ENCODE measurements around the gene AFF2.
"Not testable (repeated sequence)": the region's sequence is repeated elsewhere in the genome, so short reads cannot be mapped to it uniquely, and the experiment has no call there.

AFF2 gene

DNA sequence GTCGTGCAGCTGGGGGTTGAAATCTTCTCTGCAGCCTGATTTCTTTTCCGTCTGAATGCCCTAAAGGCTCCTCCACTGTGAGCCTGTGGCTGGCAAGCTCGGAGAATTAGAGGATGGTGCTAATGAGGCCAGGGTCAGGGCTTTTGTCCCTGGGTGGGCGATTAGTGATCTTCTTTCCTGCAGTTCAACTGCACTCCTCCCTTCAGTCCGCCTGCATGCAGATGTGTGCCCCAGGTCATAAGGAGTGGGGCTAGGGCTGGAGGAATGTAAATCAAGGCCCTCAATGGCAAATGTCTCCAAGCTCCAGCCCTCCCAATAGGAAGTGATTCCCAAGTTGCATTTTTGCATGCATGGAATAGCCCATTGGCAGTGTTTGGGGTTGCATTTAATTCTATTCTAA, 405.0 kb downstream of the AFF2 start:
- no peaks in the 10 kb centered on the region for H3K79me2 ChIP-seq (ENCODE audit: insufficient read depth, low read depth)
- no peak overlapping the region for H2AFZ ChIP-seq (ENCODE audit: low read depth)
- no peak overlapping the region for H3K9ac ChIP-seq
- no peaks in the 10 kb centered on the region for H3K4me1 ChIP-seq (ENCODE audit: low read depth, poor library complexity, severe bottlenecking)
- H4K20me1 ChIP-seq (ENCODE audit: insufficient read depth) = no peaks in the 10 kb centered on the region
- no peak overlapping the region for H3K27ac ChIP-seq
- no peaks in the 10 kb centered on the region for H3K27me3 ChIP-seq (ENCODE audit: insufficient read depth, low read depth)
- no peak overlapping the region for H3K4me2 ChIP-seq
- H3K4me3 ChIP-seq (IDR thresholded peaks at IDR 0.05; ENCODE audit: insufficient read depth, low read depth, low read length) = no peak overlapping the region
- TF ChIP-seq, protein P1, sequence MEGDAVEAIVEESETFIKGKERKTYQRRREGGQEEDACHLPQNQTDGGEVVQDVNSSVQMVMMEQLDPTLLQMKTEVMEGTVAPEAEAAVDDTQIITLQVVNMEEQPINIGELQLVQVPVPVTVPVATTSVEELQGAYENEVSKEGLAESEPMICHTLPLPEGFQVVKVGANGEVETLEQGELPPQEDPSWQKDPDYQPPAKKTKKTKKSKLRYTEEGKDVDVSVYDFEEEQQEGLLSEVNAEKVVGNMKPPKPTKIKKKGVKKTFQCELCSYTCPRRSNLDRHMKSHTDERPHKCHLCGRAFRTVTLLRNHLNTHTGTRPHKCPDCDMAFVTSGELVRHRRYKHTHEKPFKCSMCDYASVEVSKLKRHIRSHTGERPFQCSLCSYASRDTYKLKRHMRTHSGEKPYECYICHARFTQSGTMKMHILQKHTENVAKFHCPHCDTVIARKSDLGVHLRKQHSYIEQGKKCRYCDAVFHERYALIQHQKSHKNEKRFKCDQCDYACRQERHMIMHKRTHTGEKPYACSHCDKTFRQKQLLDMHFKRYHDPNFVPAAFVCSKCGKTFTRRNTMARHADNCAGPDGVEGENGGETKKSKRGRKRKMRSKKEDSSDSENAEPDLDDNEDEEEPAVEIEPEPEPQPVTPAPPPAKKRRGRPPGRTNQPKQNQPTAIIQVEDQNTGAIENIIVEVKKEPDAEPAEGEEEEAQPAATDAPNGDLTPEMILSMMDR (conservative IDR thresholded peaks at IDR 0.05; ENCODE audit: low read depth, low read length) = no peak
- no peaks in the 10 kb centered on the region for H3K36me3 ChIP-seq (ENCODE audit: insufficient read depth)

DNA sequence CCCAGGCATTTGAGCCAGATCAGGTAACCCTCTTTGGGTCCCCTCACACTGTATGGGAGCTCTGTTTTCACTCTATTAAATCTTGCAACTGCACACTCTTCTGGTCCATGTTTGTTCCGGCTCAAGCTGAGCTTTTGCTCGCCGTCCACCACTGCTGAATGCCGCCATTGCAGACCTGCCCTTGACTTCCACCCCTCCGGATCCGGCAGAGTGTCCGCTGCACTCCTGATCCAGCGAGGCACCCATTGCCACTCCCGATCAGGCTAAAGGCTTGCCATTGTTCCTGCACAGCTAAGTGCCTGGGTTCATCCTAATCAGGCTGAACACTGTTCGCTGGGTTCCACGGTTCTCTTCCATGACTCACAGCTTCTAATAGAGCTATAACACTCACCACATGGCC, 406.2 kb downstream of the AFF2 start:
- H3K79me2 ChIP-seq (ENCODE audit: insufficient read depth, low read depth); H4K20me1 ChIP-seq (ENCODE audit: insufficient read depth); H3K4me2 ChIP-seq; H2AFZ ChIP-seq (ENCODE audit: low read depth); H3K36me3 ChIP-seq (ENCODE audit: insufficient read depth); H3K4me3 ChIP-seq (IDR thresholded peaks at IDR 0.05; ENCODE audit: insufficient read depth, low read depth, low read length); H3K9ac ChIP-seq; H3K27ac ChIP-seq; H3K27me3 ChIP-seq (ENCODE audit: insufficient read depth, low read depth); H3K4me1 ChIP-seq (ENCODE audit: low read depth, poor library complexity, severe bottlenecking): not testable (repeated sequence)

DNA sequence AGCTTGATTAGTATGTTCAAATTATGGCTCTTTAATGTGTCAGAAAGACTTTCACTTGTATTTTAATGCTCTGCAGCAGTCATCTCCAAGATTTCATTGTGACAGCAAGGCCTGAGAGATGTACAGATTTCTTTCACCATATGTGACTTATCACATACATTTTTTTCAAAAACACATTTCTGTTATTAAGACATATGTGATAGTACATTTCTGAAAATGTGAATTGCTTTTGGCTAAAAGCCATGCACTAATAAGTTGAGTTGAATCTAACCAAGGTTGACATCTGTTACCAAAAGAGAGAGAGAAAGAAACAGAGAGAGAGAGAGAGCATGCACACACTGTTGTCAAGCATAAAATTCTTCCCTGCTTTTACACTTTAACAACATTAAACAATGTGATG, 409.3 kb downstream of the AFF2 start:
- H4K20me1 ChIP-seq (ENCODE audit: insufficient read depth) = no peaks in the 10 kb centered on the region
- TF ChIP-seq, protein P1 (conservative IDR thresholded peaks at IDR 0.05; ENCODE audit: low read depth, low read length) = no peak
- no peaks in the 10 kb centered on the region for H3K79me2 ChIP-seq (ENCODE audit: insufficient read depth, low read depth)
- H3K36me3 ChIP-seq (ENCODE audit: insufficient read depth) = no peaks in the 10 kb centered on the region
- H3K4me3 ChIP-seq (IDR thresholded peaks at IDR 0.05; ENCODE audit: insufficient read depth, low read depth, low read length) = no peak overlapping the region
- no peak overlapping the region for H3K9ac ChIP-seq
- no peaks in the 10 kb centered on the region for H3K27me3 ChIP-seq (ENCODE audit: insufficient read depth, low read depth)
- no peak overlapping the region for H3K4me2 ChIP-seq
- no peak overlapping the region for H2AFZ ChIP-seq (ENCODE audit: low read depth)
- no peaks in the 10 kb centered on the region for H3K4me1 ChIP-seq (ENCODE audit: low read depth, poor library complexity, severe bottlenecking)
- no peak overlapping the region for H3K27ac ChIP-seq

DNA sequence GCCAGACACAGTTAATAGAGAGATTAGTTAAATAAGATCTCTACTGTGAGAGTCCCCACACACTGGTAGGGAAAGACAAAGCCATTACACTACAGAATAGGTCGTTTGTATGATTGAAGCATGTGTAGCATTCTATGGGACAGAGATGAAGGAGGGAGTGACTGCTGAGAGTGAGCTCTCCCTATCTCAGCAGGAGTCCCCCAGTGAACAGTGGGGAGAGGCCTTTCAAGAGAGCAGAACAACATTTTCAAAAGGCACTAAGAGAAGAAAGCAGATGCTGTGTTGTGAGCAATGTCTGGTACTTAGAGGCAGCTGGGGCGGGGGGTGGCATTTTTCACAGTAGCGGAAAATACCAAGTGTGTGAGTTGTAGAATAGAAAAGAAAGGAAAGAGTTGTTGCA, 413.6 kb downstream of the AFF2 start:
- no peak overlapping the region for H2AFZ ChIP-seq (ENCODE audit: low read depth)
- H3K27ac ChIP-seq = no peak overlapping the region
- H3K79me2 ChIP-seq (ENCODE audit: insufficient read depth, low read depth) = no peaks in the 10 kb centered on the region
- H3K9ac ChIP-seq = no peak overlapping the region
- no peaks in the 10 kb centered on the region for H3K36me3 ChIP-seq (ENCODE audit: insufficient read depth)
- H3K4me1 ChIP-seq (ENCODE audit: low read depth, poor library complexity, severe bottlenecking) = no peaks in the 10 kb centered on the region
- no peak overlapping the region for H3K4me3 ChIP-seq (IDR thresholded peaks at IDR 0.05; ENCODE audit: insufficient read depth, low read depth, low read length)
- H4K20me1 ChIP-seq (ENCODE audit: insufficient read depth) = no peaks in the 10 kb centered on the region
- no peaks in the 10 kb centered on the region for H3K27me3 ChIP-seq (ENCODE audit: insufficient read depth, low read depth)
- no peak overlapping the region for H3K4me2 ChIP-seq
- TF ChIP-seq, protein P1 (conservative IDR thresholded peaks at IDR 0.05; ENCODE audit: low read depth, low read length) = no peak

DNA sequence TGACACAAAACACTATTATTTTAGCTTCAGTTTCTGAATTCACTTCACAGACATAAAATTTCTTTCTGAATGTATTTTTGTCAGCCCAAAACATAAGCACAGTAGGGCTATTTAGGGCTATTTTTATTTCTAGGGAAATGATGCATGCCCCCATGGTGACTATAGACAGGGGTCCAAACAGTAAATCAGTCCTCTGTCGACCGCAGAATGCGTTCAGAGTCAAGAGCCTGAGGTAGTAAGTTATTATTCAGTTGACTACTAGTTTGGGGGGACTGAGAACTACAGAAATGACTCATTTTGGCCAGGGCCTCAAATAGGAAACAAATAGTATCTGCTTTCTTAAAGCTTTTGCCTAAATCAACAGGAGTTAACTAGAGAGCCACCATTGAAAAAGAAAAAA, 414.4 kb downstream of the AFF2 start:
- no peak overlapping the region for H2AFZ ChIP-seq (ENCODE audit: low read depth)
- H3K36me3 ChIP-seq (ENCODE audit: insufficient read depth) = no peaks in the 10 kb centered on the region
- no peak overlapping the region for H3K27ac ChIP-seq
- no peak overlapping the region for H3K9ac ChIP-seq
- H3K27me3 ChIP-seq (ENCODE audit: insufficient read depth, low read depth) = no peaks in the 10 kb centered on the region
- H4K20me1 ChIP-seq (ENCODE audit: insufficient read depth) = no peaks in the 10 kb centered on the region
- H3K4me3 ChIP-seq (IDR thresholded peaks at IDR 0.05; ENCODE audit: insufficient read depth, low read depth, low read length) = no peak overlapping the region
- no peaks in the 10 kb centered on the region for H3K79me2 ChIP-seq (ENCODE audit: insufficient read depth, low read depth)
- H3K4me1 ChIP-seq (ENCODE audit: low read depth, poor library complexity, severe bottlenecking) = no peaks in the 10 kb centered on the region
- TF ChIP-seq, protein P1 (conservative IDR thresholded peaks at IDR 0.05; ENCODE audit: low read depth, low read length) = no peak
- no peak overlapping the region for H3K4me2 ChIP-seq
